PC-9 (cell line): ENCODE data around the gene DDI2.

Experiments used
- EZH2 ChIP-seq: fragments of 200-600 bp; sonication (generic); IDR thresholded peaks from 2 replicates; pipeline ENCODE4 v1.8.0; 2017; ENCODE audit warnings: antibody characterized with exemption, low read depth
- TF ChIP-seq, protein P1 (sequence below): fragments of 200-600 bp; sonication (generic); conservative IDR thresholded peaks from 2 replicates; pipeline ENCODE4 v1.6.1; 2017; ENCODE audit warnings: mixed run types, antibody characterized with exemption, mild to moderate bottlenecking, moderate library complexity

DNA sequence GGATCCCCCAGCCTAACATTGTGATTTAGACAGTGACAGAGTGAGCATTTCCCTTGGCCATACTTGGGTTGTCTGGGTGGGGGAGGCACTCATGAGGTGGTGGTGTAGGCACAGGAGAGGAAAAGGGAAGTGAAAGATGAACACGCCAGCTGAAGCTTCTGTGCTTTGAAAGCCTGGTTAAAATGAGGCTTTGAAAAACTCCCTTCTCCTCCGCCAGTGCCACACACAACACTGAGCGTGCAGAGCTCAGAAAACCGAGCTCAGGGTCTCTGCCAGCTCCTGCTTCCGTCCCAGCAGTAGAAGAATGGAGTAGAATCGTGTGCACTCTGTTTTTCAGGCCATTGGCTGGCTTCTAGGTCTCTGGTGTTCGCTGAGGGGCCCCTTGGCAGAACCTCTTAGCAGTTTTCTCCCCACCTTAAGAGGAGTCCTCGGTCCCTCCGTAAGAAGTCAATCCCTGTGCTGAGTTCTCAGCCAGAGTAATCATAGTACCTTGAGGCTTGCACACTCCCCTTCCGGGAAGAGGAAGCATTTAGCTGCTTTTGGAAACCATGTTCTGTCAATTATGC, 79.8 kb downstream of the DDI2 start:
- TF ChIP-seq, protein P1, sequence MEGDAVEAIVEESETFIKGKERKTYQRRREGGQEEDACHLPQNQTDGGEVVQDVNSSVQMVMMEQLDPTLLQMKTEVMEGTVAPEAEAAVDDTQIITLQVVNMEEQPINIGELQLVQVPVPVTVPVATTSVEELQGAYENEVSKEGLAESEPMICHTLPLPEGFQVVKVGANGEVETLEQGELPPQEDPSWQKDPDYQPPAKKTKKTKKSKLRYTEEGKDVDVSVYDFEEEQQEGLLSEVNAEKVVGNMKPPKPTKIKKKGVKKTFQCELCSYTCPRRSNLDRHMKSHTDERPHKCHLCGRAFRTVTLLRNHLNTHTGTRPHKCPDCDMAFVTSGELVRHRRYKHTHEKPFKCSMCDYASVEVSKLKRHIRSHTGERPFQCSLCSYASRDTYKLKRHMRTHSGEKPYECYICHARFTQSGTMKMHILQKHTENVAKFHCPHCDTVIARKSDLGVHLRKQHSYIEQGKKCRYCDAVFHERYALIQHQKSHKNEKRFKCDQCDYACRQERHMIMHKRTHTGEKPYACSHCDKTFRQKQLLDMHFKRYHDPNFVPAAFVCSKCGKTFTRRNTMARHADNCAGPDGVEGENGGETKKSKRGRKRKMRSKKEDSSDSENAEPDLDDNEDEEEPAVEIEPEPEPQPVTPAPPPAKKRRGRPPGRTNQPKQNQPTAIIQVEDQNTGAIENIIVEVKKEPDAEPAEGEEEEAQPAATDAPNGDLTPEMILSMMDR: no peak
- TF ChIP-seq EZH2: no peak
